Stomach (tissue), 9 donors: ENCODE results near the gene MCEMP1. TPM values are rescaled to one million over a fixed set of nuclear protein-coding genes. Genes with fewer than 3 reads are reported as not detected.

ENCODE experiments used
- DNase-seq, 2 donors: peaks; one replicate each; pipeline versions ENCODE4 v3.0.0 to v3.0.0-alpha.2; 2013 to 2019
- H3K27ac ChIP-seq, 5 donors: fragments of 200-600 bp in 4 of 5; sonication (generic) in 4 of 5; one replicate each; pipeline ENCODE4 v1.5.1; 2013 to 2019; ENCODE audit warnings: mild to moderate bottlenecking in 1 of 5, moderate library complexity in 1 of 5
- H3K27me3 ChIP-seq, 3 donors: fragments of 200-600 bp; sonication (generic); one replicate each; pipeline ENCODE4 v1.5.1; 2017 to 2019; ENCODE audit warnings: mixed run types in 1 of 3
- H3K36me3 ChIP-seq, 4 donors: fragments of 200-600 bp; sonication (generic); 1 replicate in 3 of 4; 2 replicates in 1 of 4; pipeline ENCODE4 v1.5.1; 2016 to 2019
- H3K4me1 ChIP-seq, 4 donors: fragments of 200-600 bp; sonication (generic); one replicate each; pipeline ENCODE4 v1.5.1; 2016 to 2019
- H3K4me3 ChIP-seq, 4 donors: fragments of 200-600 bp; sonication (generic) in 3 of 4; one replicate each; pipeline ENCODE4 v1.5.1; 2016 to 2019; ENCODE audit warnings: mild to moderate bottlenecking in 1 of 4
- H3K9me3 ChIP-seq, 4 donors: fragments of 200-600 bp; sonication (generic); one replicate each; pipeline ENCODE4 v1.5.1; 2016 to 2019
- CTCF ChIP-seq, 7 experiments: fragments of 450-650 bp in 4 of 7; fragments of 200-600 bp in 3 of 7; sonication (generic) in 3 of 7; IDR thresholded peaks; one replicate each; pipeline ENCODE4 v1.5.1; 2016 to 2019; ENCODE audit warnings: antibody characterized with exemption in 7 of 7, control low read depth in 2 of 7, mild to moderate bottlenecking in 1 of 7
- EP300 ChIP-seq: sonication (generic); formaldehyde crosslinking; IDR thresholded peaks from one replicate; pipeline ENCODE4 v1.6.1; 2017; ENCODE audit warnings: antibody characterized with exemption
- POLR2A ChIP-seq, 4 donors: fragments of 450-650 bp; IDR thresholded peaks; one replicate each; pipeline ENCODE4 v1.6.1; 2016; ENCODE audit warnings: antibody characterized with exemption in 4 of 4, control low read depth in 2 of 4, mild to moderate bottlenecking in 1 of 4, moderate library complexity in 1 of 4
- POLR2AphosphoS5 ChIP-seq, 3 donors: sonication (generic); formaldehyde crosslinking; IDR thresholded peaks; one replicate each; pipeline ENCODE4 v1.6.1; 2016; ENCODE audit warnings: antibody characterized with exemption in 3 of 3
- WGBS, 5 donors: extraction: QIAGEN DNeasy Blood & Tissue Kit in 3 of 5; methylation state at CpG; one replicate each; pipeline versions ENCODE4 v1.1.5 to v1.1.7; 2013 to 2018; 5-methylcytosine and 5-hydroxymethylcytosine counted together
- intact Hi-C: fragments of 100-400 bp; cut with DNase I; formaldehyde crosslinking; loops from one replicate; pipeline ENCODE4 v1.15.1; 2023; ENCODE audit warnings: low total_unique reads
- polyA plus RNA-seq, 3 donors: library from polyadenylated mRNA; stranded (reverse); fragments of 200-250 nt; gene quantifications; one replicate each; pipeline ENCODE4 v1.2.3, GENCODE V29; 2013
- total RNA-seq, 5 donors: library from RNA; depleted of rRNA; stranded (reverse); fragments of >200 nt; gene quantifications; one replicate each; pipeline versions ENCODE4 v1.1.0 to v1.2.3, GENCODE V29; 2014 to 2016
- donor health status: healthy with polysubstance abuse.
- donor health status: Bipolar disorder and iron deficiency.
- donor health status: healthy.

MCEMP1 gene
- total and polyA plus RNA-seq, 8 donors, result 0.37 to 9.1 (median 0.94) TPM; not detected in 2

GRCh38 chr19:7691497-7691896 lies 14.6 kb downstream of the MCEMP1 start:
- no peaks in the 10 kb centered on the region for H3K4me1 ChIP-seq
- peaks cover 0 to 33% (median 10%) of the 10 kb centered on the region in 3 donors for H3K27me3 ChIP-seq
- H3K9me3 ChIP-seq, result no peaks in the 10 kb centered on the region
- no peak for DNase-seq
- H3K36me3 ChIP-seq, result no peaks in the 10 kb centered on the region
- no peak overlapping the region for H3K27ac ChIP-seq
- intact Hi-C loops, result no loop called here
- no peak for TF ChIP-seq EP300
- no peak for TF ChIP-seq CTCF (IDR thresholded peaks at IDR 0.05)
- no peak for TF ChIP-seq POLR2A (IDR thresholded peaks at IDR 0.05)
- TF ChIP-seq POLR2AphosphoS5 (IDR thresholded peaks at IDR 0.05), result no peak
- H3K4me3 ChIP-seq, result no peak overlapping the region

- WGBS, 5 donors, result 68 to 78% (median 70%) methylated on average over 13 of the region's 13 CpGs
- Histone ChIP-seq H3K27me3 (peaks cover 0 to 43% (median 20%) of the 10 kb centered on the region in 3 donors), H3K9me3 (no peaks in the 10 kb centered on the region), H3K36me3 (no peaks in the 10 kb centered on the region), H3K4me1 (no peaks in the 10 kb centered on the region), H3K27ac (no peak overlapping the region), H3K4me3 (no peak overlapping the region)
- DNase-seq, result no peak
- no peak for TF ChIP-seq CTCF (IDR thresholded peaks at IDR 0.05)
- TF ChIP-seq POLR2A (IDR thresholded peaks at IDR 0.05), result no peak
- TF ChIP-seq POLR2AphosphoS5 (IDR thresholded peaks at IDR 0.05), result no peak
- no peak for TF ChIP-seq EP300
- intact Hi-C loops, result no loop called here
Observed at GRCh38 chr19:7692417-7693088, 15.7 kb downstream of the MCEMP1 start.

- peaks cover 4 to 53% (median 33%) of the 10 kb centered on the region in 3 donors for H3K27me3 ChIP-seq
- TF ChIP-seq CTCF (IDR thresholded peaks at IDR 0.05) (no peak), EP300 (no peak), POLR2A (IDR thresholded peaks at IDR 0.05) (no peak), POLR2AphosphoS5 (IDR thresholded peaks at IDR 0.05) (no peak)
- intact Hi-C loops, result no loop called here
- H3K36me3 ChIP-seq, result no peaks in the 10 kb centered on the region
- WGBS, 5 donors, result 48 to 64% (median 59%) methylated on average over 4 of the region's 4 CpGs
- H3K4me3 ChIP-seq, result no peak overlapping the region
- DNase-seq, result no peak
- H3K9me3 ChIP-seq, result no peaks in the 10 kb centered on the region
- H3K27ac ChIP-seq, result no peak overlapping the region
- no peaks in the 10 kb centered on the region for H3K4me1 ChIP-seq
Observed at GRCh38 chr19:7694499-7694898, 17.6 kb downstream of the MCEMP1 start.

GRCh38 chr19:7697721-7698287 lies 20.9 kb downstream of the MCEMP1 start:
- peaks cover 4 to 74% (median 33%) of the 10 kb centered on the region in 3 donors for H3K27me3 ChIP-seq
- no peak overlapping the region for H3K27ac ChIP-seq
- H3K9me3 ChIP-seq, result no peaks in the 10 kb centered on the region
- no peak overlapping the region for H3K4me3 ChIP-seq
- no peaks in the 10 kb centered on the region for H3K36me3 ChIP-seq
- WGBS, 5 donors, result 70 to 86% (median 82%) methylated on average over 10 of the region's 10 CpGs
- no peak for DNase-seq
- no peaks in the 10 kb centered on the region for H3K4me1 ChIP-seq
- TF ChIP-seq CTCF (IDR thresholded peaks at IDR 0.05), result no peak
- no peak for TF ChIP-seq POLR2A (IDR thresholded peaks at IDR 0.05)
- no peak for TF ChIP-seq POLR2AphosphoS5 (IDR thresholded peaks at IDR 0.05)
- no peak for TF ChIP-seq EP300
- intact Hi-C loops, result no loop called here
